DOHH2 (cell line): ENCODE measurements around the gene ABLIM2.

Experiments
- CTCF ChIP-seq: fragments of 200-600 bp; sonication (generic); IDR thresholded peaks from one replicate; pipeline ENCODE4 v1.5.1; 2014; ENCODE audit warnings: antibody characterized with exemption, mild to moderate bottlenecking, low read depth, low read length; ENCODE audit not compliant: poor library complexity, severe bottlenecking
- EZH2phosphoT487 ChIP-seq: fragments of 200-600 bp; sonication (generic); IDR thresholded peaks from 2 replicates; pipeline ENCODE4 v1.6.1; 2017; ENCODE audit warnings: borderline replicate concordance, mild to moderate bottlenecking, antibody characterized with exemption, low read length, moderate library complexity, mixed read lengths

- TF ChIP-seq CTCF (no peak), EZH2phosphoT487 (no peak)
Measured at GRCh38 chr4:7968262-7968896, 190.2 kb downstream of the ABLIM2 start.
